Mesenchymal stem cell (in vitro differentiated cells and primary cell): ENCODE measurements around the gene RFC4.
"Not testable (repeated sequence)": the region's sequence is repeated elsewhere in the genome, so short reads cannot be mapped to it uniquely, and the experiment has no call there.

Experiments used
- DNase-seq: peaks from one replicate; pipeline ENCODE4 v3.0.0-alpha.2; 2013
- H2AFZ ChIP-seq: one replicate; pipeline ENCODE4 v1.6.1; 2013; ENCODE audit warnings: low read depth, mild to moderate bottlenecking, control low read depth, inconsistent platforms, low read length, moderate library complexity
- H2AK5ac ChIP-seq: 2 replicates; pipeline ENCODE4 v1.6.1; 2013; ENCODE audit warnings: low read length, moderate library complexity, mild to moderate bottlenecking, inconsistent platforms; ENCODE audit not compliant: severe bottlenecking
- H2BK120ac ChIP-seq: one replicate; pipeline ENCODE4 v1.6.1; 2013; ENCODE audit warnings: low read depth, mild to moderate bottlenecking, inconsistent platforms, low read length, moderate library complexity
- H2BK12ac ChIP-seq, 2 experiments: one replicate each; pipeline ENCODE4 v1.6.1; 2013; ENCODE audit warnings: inconsistent platforms in 2 of 2, low read length in 2 of 2, mild to moderate bottlenecking in 2 of 2, moderate library complexity in 2 of 2, control low read depth in 1 of 2
- H2BK15ac ChIP-seq: one replicate; pipeline ENCODE4 v1.6.1; 2013; ENCODE audit warnings: mild to moderate bottlenecking, low read depth, inconsistent platforms; ENCODE audit not compliant: poor library complexity, severe bottlenecking
- H2BK5ac ChIP-seq: 2 replicates; pipeline ENCODE4 v1.6.1; 2013; ENCODE audit warnings: low read depth, mild to moderate bottlenecking, low read length, control low read depth, inconsistent platforms; ENCODE audit not compliant: poor library complexity, severe bottlenecking
- H3K14ac ChIP-seq, 2 experiments: one replicate each; pipeline ENCODE4 v1.6.1; 2013; ENCODE audit warnings: inconsistent platforms in 2 of 2, low read length in 2 of 2, control low read depth in 1 of 2, mild to moderate bottlenecking in 1 of 2, moderate library complexity in 1 of 2
- H3K18ac ChIP-seq, 2 experiments: one replicate each; pipeline ENCODE4 v1.6.1; 2013; ENCODE audit warnings: inconsistent platforms in 2 of 2, low read length in 2 of 2, control low read depth in 1 of 2, low read depth in 1 of 2, mild to moderate bottlenecking in 1 of 2
- H3K23ac ChIP-seq, 2 experiments: one replicate each; pipeline ENCODE4 v1.6.1; 2013; ENCODE audit warnings: inconsistent platforms in 2 of 2, low read length in 2 of 2, mild to moderate bottlenecking in 2 of 2, moderate library complexity in 2 of 2, control low read depth in 1 of 2
- H3K27ac ChIP-seq: 2 replicates; pipeline ENCODE4 v1.5.1; 2013; ENCODE audit warnings: mild to moderate bottlenecking, moderate library complexity, low read length, control low read depth, inconsistent platforms; ENCODE audit not compliant: poor library complexity, severe bottlenecking
- H3K27me3 ChIP-seq, 2 experiments: 2 replicates each; pipeline versions ENCODE4 v1.6.1 to v1.7.0; 2013; ENCODE audit warnings: low read length in 2 of 2, mild to moderate bottlenecking in 2 of 2, moderate library complexity in 2 of 2, control low read depth in 1 of 2, inconsistent platforms in 1 of 2; ENCODE audit not compliant: control insufficient read depth in 1 of 2, insufficient read depth in 1 of 2
- H3K36me3 ChIP-seq, 2 experiments: 2 replicates each; pipeline versions ENCODE4 v1.6.1 to v1.7.0; 2013; ENCODE audit warnings: low read length in 2 of 2, control low read depth in 1 of 2, inconsistent platforms in 1 of 2, low read depth in 1 of 2, mild to moderate bottlenecking in 1 of 2; ENCODE audit not compliant: insufficient read depth in 2 of 2, control insufficient read depth in 1 of 2
- H3K4ac ChIP-seq, 2 experiments: one replicate each; pipeline ENCODE4 v1.6.1; 2013; ENCODE audit warnings: inconsistent platforms in 2 of 2, low read length in 2 of 2, mild to moderate bottlenecking in 2 of 2, moderate library complexity in 2 of 2, control low read depth in 1 of 2, low read depth in 1 of 2
- H3K4me1 ChIP-seq: 2 replicates; pipeline ENCODE4 v1.6.1; 2013; ENCODE audit warnings: low read depth, low read length, control low read depth; ENCODE audit not compliant: control insufficient read depth, insufficient read depth
- H3K4me2 ChIP-seq: 2 replicates; pipeline ENCODE4 v1.6.1; 2013; ENCODE audit warnings: low read length, mild to moderate bottlenecking, inconsistent platforms; ENCODE audit not compliant: poor library complexity, severe bottlenecking
- H3K4me3 ChIP-seq, 2 experiments: 2 replicates each; pipeline versions ENCODE4 v1.5.1 to v1.7.0; 2013; ENCODE audit warnings: low read length in 2 of 2, mild to moderate bottlenecking in 2 of 2, control low read depth in 1 of 2, low read depth in 1 of 2; ENCODE audit not compliant: insufficient read depth in 1 of 2
- H3K79me1 ChIP-seq: replicated peaks from 2 replicates; pipeline ENCODE4 v1.6.1; 2013; ENCODE audit warnings: mild to moderate bottlenecking, control low read depth, low read length, inconsistent platforms; ENCODE audit not compliant: poor library complexity, severe bottlenecking
- H3K9ac ChIP-seq: 2 replicates; pipeline ENCODE4 v1.7.0; 2013; ENCODE audit warnings: mild to moderate bottlenecking, low read length, moderate library complexity
- H3K9me3 ChIP-seq: 2 replicates; pipeline ENCODE4 v1.7.0; 2013; ENCODE audit warnings: mild to moderate bottlenecking, low read length; ENCODE audit not compliant: control insufficient read depth
- H4K8ac ChIP-seq: one replicate; pipeline ENCODE4 v1.6.1; 2013; ENCODE audit warnings: inconsistent platforms, mild to moderate bottlenecking, low read length, moderate library complexity
- H4K91ac ChIP-seq: one replicate; pipeline ENCODE4 v1.6.1; 2013; ENCODE audit warnings: mild to moderate bottlenecking, low read length, inconsistent platforms
- WGBS: methylation state at CpG from one replicate; pipeline ENCODE4 v1.1.7; 2013; ENCODE audit warnings: mixed read lengths; 5-methylcytosine and 5-hydroxymethylcytosine counted together

RFC4 gene

DNA sequence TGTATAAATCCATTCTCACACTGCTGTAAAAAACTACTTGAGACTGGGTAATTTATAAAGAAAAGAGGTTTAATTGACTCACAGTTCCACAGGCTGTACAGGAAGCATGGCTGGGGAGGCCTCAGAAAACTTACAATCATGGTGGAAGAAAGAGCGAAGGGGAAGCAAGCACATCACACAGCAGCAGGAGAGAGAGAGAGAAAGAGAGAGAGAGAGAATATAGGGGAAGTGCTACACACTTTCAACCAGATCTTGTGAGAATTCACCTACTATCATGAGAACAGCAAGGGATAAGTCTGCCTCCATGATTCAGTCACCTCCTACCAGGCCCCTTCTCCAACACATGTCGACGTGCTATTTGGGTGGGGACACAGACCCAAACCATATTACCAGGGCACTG, 45.6 kb upstream of the RFC4 start:
- not testable (repeated sequence) for H3K36me3 ChIP-seq, H2AFZ ChIP-seq, H3K4me1 ChIP-seq, H4K8ac ChIP-seq, H3K14ac ChIP-seq, H3K9me3 ChIP-seq, H2BK12ac ChIP-seq, H3K4me2 ChIP-seq, H2AK5ac ChIP-seq, H3K79me1 ChIP-seq, H3K18ac ChIP-seq, H3K4me3 ChIP-seq, H2BK5ac ChIP-seq, H2BK120ac ChIP-seq, H3K27ac ChIP-seq, DNase-seq, H3K4ac ChIP-seq, H2BK15ac ChIP-seq, H3K23ac ChIP-seq, H4K91ac ChIP-seq, H3K9ac ChIP-seq
- peaks cover 2 to 49% of the 10 kb centered on the region in 2 experiments for H3K27me3 ChIP-seq
- 95% methylated on average over 3 of the region's 3 CpGs for WGBS

- DNase-seq = peak; percentile 40
- H2BK15ac ChIP-seq = no peak overlapping the region
- H3K4ac ChIP-seq = no peak overlapping the region
- no peak overlapping the region for H3K23ac ChIP-seq
- no peak overlapping the region for H3K18ac ChIP-seq
- H3K4me1 ChIP-seq = no peaks in the 10 kb centered on the region
- H3K27me3 ChIP-seq = peaks cover 14 to 60% of the 10 kb centered on the region in 2 experiments
- H2BK120ac ChIP-seq = no peak overlapping the region
- no peaks in the 10 kb centered on the region for H3K79me1 ChIP-seq
- no peak overlapping the region for H3K27ac ChIP-seq
- no CpG with 5 or more reads among the region's 1 CpG for WGBS
- no peak overlapping the region for H2BK12ac ChIP-seq
- H3K4me2 ChIP-seq = no peak overlapping the region
- H2AFZ ChIP-seq = no peak overlapping the region
- no peak overlapping the region for H4K91ac ChIP-seq
- H2BK5ac ChIP-seq = no peak overlapping the region
- H2AK5ac ChIP-seq = no peak overlapping the region
- no peaks in the 10 kb centered on the region for H3K9me3 ChIP-seq
- H4K8ac ChIP-seq = no peak overlapping the region
- no peak overlapping the region for H3K14ac ChIP-seq
- H3K9ac ChIP-seq = no peak overlapping the region
- H3K4me3 ChIP-seq = no peak overlapping the region
- H3K36me3 ChIP-seq = no peaks in the 10 kb centered on the region
Observed at GRCh38 chr3:186849374-186849975, 43.2 kb upstream of the RFC4 start.

GRCh38 chr3:186847437-186847836, 41.2 kb upstream of the RFC4 start:
- H3K14ac ChIP-seq = no peak overlapping the region
- no peak overlapping the region for H2BK15ac ChIP-seq
- no peak overlapping the region for H2BK120ac ChIP-seq
- 59% methylated on average over 2 of the region's 2 CpGs for WGBS
- no peaks in the 10 kb centered on the region for H3K36me3 ChIP-seq
- no peak overlapping the region for H3K4me3 ChIP-seq
- no peak overlapping the region for H2AFZ ChIP-seq
- no peak overlapping the region for H3K4ac ChIP-seq
- H3K4me2 ChIP-seq = no peak overlapping the region
- H2BK5ac ChIP-seq = no peak overlapping the region
- no peak overlapping the region for H3K9ac ChIP-seq
- H3K23ac ChIP-seq = no peak overlapping the region
- H3K27ac ChIP-seq = no peak overlapping the region
- no peaks in the 10 kb centered on the region for H3K79me1 ChIP-seq
- H3K4me1 ChIP-seq = no peaks in the 10 kb centered on the region
- H3K18ac ChIP-seq = no peak overlapping the region
- no peak for DNase-seq
- no peak overlapping the region for H2AK5ac ChIP-seq
- H2BK12ac ChIP-seq = no peak overlapping the region
- no peaks in the 10 kb centered on the region for H3K9me3 ChIP-seq
- peaks cover 14 to 61% of the 10 kb centered on the region in 2 experiments for H3K27me3 ChIP-seq
- no peak overlapping the region for H4K8ac ChIP-seq
- no peak overlapping the region for H4K91ac ChIP-seq

DNA sequence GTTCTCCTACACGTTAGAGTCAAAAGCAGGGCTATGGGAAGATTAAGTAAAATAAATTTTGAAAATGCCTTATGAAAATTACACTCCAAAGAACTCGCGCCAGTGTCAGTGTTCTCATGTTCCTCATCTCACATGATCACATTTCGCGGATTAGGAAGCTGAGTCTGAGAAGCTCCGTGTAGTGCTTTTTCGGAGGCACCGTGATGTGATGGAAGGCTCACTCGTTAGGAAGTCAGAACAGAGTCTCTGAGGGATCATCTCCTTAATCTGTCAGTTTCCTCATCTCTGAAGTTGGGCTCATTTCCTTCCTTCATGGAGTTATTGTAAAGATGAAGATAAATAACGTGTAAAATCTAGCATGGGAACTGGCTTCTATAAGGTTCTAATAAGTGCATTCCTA, 39.5 kb upstream of the RFC4 start:
- no peaks in the 10 kb centered on the region for H3K36me3 ChIP-seq
- 90% methylated on average over 9 of the region's 10 CpGs for WGBS
- no peak overlapping the region for H4K8ac ChIP-seq
- H3K27ac ChIP-seq = no peak overlapping the region
- H2BK5ac ChIP-seq = no peak overlapping the region
- H3K4ac ChIP-seq = no peak overlapping the region
- H3K27me3 ChIP-seq = peaks cover 14 to 52% of the 10 kb centered on the region in 2 experiments
- no peak overlapping the region for H4K91ac ChIP-seq
- no peak overlapping the region for H2AFZ ChIP-seq
- H2BK120ac ChIP-seq = no peak overlapping the region
- H3K9ac ChIP-seq = no peak overlapping the region
- H2BK15ac ChIP-seq = no peak overlapping the region
- no peaks in the 10 kb centered on the region for H3K79me1 ChIP-seq
- no peak overlapping the region for H3K4me3 ChIP-seq
- H3K14ac ChIP-seq = no peak overlapping the region
- H3K18ac ChIP-seq = no peak overlapping the region
- no peaks in the 10 kb centered on the region for H3K9me3 ChIP-seq
- no peak for DNase-seq
- no peaks in the 10 kb centered on the region for H3K4me1 ChIP-seq
- H2AK5ac ChIP-seq = no peak overlapping the region
- no peak overlapping the region for H3K23ac ChIP-seq
- H3K4me2 ChIP-seq = no peak overlapping the region
- no peak overlapping the region for H2BK12ac ChIP-seq
